CD4-positive, alpha-beta T cell treated with Interleukin-4 for 4 hours (primary cell): Measurements from ENCODE around the gene PAPSS1.
"Not testable (repeated sequence)": the region's sequence is repeated elsewhere in the genome, so short reads cannot be mapped to it uniquely, and the experiment has no call there.

Source experiments
- DNase-seq: peaks from one replicate; pipeline ENCODE4 v3.0.0-alpha.2; 2020

Gene PAPSS1

DNA sequence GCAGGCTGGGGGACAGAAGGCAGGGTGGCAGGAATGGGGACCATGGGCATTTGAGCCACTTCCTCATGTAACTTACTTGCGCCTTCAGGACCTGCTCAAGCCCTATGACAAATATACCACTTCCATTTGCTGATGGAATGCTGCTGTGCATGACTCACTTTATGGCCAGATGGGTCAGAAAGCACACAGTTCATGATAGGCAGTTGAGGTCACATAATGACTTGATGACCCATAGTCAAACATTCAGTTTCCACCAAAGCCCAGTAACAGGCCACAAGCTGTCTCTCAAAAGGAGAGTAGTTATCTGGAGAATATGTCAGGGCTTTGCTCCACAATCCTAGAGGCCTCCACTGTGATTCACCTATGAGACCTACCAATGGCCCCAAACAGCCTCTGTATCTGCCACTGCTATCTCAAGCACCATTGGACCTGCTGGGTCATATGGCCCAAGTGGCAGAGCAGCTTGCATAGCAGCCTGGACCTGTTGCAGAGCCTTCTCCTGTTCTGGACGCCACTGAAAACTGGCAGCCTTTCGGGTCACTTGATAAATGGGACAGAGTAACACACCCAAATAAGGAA, 5.3 kb upstream of the PAPSS1 start:
- DNase-seq = no peak

DNA sequence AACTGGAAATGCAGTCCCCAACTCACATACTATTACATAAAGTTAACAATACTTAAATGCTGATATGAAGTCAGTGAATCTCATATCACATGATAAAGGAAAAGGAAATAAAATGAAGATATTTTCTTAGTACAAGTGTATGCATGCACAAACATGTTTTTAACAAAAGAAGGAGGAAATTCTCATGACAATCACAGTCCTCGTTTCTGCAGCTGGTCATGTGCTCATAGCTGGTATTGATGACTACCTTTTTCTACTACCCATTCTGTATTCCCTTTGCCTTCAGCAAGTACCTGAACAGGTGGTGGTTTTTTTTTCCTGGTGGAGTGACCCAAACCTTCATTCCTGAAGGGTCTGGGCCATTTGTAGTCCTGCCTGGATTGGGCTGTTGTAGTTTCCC, 3.3 kb upstream of the PAPSS1 start:
- not testable (repeated sequence) for DNase-seq

DNA sequence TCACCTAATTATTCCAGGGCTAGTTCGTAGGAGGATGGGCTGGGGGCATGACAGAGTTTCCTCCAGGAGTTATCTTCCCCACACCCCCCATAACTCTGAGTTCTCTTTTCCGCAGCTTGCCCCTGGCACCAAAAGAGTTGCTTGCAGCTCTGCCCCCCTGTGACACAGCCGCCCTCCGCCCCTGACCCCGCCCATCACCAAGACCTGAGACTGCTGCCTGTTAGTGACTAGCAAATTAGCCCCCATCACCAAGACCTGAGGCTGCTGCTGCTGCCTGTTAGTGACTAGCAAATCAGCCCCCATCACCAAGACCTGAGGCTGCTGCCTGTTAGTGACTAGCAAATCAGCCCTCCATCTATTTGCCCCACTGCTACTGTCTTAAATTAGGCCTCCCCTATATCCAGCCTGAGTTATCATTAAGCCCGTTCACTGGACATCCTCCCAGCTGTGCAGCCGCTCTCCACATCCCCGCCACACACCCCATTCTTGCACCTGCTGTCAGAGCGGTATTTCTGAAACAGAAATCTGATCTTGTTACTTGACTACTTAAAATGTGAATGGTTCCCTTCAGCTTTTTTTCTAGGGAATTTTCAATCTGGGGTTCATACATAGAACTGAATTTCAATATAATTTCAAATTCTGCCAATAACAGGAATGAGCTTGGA, 1.5 kb upstream of the PAPSS1 start:
- peak; percentile 41 for DNase-seq

DNA sequence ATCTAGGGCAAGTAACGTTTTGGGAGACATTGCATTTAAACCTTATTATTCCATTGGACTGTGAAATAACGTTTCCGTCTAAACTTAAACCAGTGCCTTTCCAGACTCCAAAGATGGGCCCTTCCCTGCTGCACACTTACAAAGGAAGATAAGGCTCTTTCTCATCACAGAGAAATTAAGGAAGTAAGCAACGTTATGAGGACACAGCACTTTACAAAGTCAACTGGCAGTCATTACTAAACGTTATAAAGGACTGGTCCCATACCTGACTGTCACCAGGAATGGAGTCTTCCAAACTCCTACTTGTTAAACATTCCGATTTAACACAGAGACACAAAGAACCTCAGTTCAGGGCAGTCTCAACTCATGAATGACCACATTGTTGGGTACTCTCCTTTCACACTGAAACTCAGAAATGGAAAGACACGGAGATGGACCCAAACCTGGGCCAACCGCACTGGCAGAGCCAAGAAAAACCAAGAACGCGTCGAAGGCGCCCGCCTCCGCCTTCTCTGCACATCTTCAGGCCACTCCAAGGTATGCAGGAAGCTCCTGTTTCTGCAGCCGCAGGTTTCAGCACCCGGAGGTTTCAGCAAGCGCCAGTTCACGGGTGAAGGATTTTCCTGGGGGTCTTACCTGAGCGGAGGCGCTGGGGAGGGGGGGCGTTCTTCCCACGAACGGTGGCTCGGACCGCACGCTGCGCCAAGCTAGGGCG, 670 bp downstream of the PAPSS1 start:
- peak; percentile 17 for DNase-seq

DNA sequence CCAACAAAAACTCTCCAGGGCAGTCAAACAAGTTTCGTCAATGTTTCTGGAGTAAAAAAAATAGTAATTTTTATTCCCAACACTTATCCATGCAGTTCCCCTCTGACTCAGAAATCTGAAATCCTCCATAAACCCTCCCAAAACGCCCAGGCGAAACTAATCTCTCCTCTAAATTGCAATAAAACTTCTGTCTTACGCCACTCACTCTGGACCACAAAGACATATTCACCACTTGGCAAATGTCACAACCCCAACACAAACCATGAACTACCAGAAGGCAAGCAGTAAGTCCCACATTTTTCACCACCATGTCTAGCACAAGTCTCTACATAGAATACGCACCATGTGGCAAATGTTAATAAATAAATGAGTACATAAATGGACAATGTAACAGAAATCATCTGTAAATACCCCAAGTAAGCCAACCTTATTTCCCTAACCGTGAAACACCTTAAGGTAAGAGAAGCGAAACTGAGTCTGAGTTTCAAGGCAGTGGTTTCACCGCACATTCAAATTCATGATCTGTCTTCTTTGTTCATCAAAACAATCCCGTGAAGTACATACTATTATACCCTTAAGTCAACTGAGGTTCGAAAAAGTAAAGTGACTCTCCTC, 1.6 kb downstream of the PAPSS1 start:
- DNase-seq = no peak

DNA sequence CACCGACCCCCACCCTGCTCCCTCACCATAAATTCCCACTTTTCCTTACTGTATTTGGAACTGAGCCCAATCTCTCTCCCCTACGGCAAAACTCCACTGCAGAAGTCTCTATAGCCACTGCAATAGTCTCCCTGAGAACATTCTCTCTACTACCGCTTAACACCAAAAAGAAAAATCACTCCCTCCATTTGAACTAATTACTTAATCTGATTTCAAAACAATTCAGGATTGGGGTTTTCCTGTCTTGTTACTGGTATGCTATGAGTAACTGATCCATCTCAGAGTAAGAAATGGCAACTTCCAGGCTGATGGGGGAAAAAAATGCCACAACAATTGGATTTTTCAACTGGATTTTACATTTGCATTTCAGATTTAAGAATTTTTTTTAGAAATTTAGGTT, 5.8 kb downstream of the PAPSS1 start:
- DNase-seq = no peak

DNA sequence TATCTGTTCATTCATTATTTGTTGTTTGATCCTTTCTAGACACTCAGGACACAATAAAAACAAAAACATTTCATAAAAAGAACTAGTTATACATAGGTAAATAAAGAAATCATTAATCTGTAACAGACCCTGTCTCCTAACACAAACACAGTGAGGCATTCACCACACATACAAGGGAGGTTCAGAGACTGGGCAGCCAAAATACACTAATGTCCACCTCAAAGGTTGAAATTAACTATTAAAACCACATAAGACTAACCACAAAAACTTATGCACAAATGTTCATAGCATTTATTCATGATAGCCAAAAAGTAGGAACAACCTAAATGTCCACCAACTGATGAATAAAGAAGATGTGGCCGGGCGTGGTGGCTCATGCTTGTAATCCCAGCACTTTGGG, 7.8 kb downstream of the PAPSS1 start:
- DNase-seq = no peak

DNA sequence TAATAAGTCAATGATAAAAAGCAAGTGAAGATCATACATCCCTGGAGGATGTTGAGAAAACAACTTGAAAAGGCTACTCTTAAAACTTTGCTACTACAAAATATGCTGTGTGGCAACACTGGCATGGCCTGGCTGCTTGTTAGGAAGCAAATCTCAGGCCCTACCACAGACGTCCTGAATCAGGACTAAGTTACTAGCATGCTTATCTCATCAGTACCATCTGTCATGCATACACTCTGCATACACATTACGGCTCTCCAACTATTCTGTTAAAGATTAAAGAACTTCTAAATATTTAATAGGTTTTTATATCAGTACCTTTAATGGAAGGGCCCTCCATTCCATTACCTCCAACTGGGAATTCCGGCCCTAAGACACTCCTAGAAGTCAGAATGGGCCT, 8.2 kb downstream of the PAPSS1 start:
- no peak for DNase-seq

DNA sequence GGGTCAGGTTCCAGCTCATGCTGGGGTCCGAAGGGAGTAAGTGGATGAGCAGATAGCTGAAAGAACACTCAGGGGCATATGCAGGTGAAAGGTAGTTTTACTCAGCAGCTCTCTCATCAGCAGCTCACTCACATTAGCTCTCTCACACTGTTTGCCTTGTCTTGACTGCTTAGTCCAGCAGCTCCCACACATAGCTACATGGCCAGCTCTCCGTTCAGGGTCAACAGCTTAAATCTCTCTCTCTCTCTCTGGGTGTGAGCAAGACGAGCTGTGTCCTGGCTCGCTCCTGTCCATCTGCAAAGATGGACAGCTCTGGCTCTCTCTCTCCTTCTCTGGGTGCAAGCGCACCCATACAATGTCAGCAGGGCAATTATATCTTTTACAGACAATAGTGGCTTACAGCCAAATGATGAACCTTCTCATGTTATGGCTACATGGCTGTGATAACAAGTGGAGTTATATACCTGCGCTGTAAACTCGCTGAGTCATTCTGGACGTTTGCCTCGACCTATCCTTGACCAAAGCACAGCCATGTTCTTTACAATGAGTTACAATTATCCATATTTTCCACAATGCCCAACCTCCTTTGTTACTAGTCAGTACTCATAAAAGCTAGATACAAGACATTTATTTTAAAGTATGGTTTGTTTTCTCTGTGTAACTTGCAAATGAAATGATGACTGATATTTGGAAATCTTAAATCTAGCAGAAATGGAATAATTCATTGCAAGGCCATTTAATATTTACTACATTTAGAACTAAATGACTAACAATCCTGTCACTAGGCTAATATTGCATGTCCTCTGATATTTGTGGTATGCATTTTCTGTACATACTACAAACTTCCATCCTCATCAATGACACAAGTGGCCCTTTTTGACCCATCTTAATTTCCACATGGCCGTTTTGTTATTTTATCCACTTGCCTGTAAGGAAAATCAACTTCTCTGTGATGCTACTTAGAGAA, 9.3 kb downstream of the PAPSS1 start:
- no peak for DNase-seq

DNA sequence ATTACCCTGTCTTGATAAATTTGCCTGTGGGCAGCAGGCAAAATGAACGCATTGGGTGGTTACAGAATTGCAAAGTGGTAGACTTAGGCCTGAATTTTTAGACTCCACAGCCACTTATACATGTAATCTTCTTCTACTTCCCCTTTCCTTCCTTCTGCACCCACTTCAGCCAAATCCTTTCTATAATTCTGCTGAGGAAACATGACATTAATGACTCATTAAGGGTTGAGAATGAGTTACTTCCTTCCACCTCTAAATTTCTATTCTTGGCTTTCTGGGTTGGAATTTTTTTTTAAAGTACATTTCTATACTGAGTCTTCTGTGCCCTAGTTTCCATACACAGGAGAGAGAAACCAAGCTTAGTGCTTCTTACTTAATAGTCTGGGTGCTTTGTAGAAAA, 10.1 kb downstream of the PAPSS1 start:
- DNase-seq = no peak

DNA sequence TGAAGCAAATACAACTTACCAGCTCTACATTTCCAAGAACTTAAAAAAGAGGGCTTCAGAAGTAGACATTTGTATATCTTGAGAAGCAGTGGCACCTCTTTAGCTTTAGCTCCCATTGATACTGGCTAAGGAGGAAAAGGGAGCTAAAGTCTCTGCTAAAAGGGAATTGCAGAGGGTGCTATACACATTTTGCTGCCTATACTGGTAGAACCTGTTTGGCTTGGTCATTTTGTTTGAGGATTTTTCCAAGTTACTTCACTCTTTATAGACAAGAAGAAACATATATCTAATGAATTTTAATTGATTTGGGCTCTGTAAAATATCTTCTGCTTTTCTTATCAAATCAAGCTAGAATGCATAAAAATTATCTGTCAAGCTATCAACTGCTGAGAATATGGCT, 11.8 kb downstream of the PAPSS1 start:
- no peak for DNase-seq

DNA sequence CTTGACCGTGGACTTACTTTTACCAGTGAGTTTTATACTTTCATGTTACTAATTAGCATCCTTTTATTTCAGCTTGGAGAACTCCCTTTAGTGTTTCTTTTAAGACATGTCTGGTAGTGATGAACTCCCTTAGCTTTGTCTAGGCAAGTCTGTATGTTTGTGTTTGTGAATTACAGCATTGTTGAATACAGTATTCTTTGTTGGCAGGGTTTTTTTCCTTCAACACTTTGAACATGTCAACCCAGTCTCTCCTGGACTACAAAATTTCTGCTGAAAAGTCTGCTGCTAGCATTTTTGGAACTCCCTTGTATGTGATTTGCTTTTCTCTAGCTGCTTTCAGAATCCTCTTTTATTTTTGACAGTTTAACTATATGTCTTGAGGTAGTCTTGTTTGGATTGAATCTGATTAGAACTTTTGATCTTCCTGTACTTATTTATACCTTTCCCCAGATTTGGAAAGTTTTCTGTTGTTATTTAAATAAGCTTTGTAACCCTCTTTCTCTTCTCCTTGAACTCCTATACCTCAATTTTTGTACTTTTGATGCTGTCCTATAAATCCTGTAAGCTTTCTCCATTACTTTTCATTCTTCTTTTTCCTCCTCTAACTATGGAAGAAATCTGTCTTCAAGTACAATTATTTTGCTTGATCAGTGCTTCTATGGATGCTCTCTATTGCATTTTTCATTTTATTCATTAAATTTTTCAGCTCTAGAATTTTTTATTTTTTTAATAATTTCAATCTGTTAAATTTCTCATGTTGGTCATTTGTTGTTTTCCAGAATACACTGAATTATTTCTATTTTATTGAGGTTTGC, 14.1 kb downstream of the PAPSS1 start:
- no peak for DNase-seq

DNA sequence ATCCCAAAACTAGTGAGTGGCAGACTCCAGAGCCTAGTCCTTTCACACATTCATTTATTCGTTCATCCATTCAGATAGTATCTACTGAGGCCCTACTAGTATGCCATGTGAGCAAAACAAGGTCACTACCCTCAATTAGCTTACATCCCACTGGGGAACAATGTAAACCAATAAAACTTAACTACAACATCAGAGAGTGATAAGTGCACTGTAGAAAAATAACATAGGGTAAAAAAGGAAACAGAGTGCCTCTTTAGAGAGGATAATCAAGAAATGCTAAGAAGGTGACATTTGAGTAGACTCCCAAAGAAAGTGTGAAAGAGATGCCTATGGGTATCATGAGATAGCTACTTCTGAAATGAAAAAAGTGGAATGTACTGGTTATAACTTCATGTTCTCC, 18.5 kb downstream of the PAPSS1 start:
- no peak for DNase-seq

DNA sequence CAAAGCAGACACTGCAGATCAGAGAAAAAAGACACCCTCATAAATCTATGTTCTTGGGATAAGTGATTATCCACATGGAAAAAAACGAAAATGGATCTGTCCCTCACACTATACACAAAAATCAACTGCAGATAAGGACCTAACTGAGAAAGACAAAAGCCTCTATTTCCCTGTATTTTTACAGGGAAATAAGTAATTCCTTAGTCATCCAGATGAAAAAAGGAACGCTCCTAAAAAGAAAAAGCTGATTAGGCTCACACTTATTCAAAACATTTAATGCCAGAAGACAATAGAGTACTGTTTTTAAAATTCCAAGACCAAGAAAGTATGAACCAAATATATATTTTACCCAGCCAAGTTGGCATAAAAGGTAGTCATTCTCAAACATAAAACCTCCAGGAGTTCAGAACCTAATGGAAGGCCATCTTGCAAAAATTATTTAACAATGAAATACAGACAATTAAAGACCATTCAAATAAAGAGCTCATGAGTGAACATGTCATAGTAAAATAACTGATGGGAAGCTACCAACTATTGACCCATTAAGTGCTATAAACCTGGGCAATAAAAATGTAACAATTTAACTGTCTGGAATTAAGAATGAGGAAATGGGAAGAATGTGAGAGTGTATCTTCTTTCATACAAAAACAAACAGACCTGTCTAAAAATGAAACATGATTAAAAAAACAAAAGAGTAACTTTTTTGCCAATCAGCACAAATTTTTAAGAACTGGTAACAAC, 20.4 kb downstream of the PAPSS1 start:
- no peak for DNase-seq

DNA sequence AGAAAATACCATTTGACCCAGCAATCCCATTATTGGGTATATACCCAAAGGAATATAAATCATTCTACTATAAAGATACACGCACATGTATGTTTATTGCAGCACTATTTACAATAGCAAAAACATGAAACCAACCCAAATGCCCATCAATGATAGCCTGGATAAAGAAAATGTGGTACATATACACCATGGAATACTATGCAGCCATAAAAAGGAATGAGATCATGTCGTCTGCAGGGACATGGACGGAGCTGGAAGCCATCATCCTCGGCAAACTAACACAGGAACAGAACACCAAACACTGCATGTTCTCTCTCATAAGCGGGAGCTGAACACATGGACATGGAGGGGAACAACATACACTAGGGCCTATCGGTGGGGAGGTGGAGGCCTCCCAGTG, 23.8 kb downstream of the PAPSS1 start:
- not testable (repeated sequence) for DNase-seq

DNA sequence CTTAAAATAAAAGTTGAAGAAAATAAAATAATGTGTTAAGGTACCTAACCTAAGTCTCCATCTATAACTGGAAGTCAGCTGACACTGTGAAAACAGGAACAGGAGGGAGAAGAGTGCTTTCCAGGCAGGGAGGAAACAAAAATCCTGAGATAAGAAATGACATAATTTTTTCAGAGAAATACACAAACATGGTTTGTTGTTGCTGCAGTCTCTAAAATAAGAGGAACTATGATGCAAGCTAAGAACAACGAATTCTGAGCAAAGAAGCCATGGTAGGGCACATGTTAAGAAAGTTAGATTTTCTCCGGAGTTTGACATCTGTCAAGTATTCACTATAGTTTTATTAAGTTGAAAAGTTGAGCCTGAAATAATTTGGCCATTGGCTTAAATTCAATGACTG, 26.9 kb downstream of the PAPSS1 start:
- no peak for DNase-seq

DNA sequence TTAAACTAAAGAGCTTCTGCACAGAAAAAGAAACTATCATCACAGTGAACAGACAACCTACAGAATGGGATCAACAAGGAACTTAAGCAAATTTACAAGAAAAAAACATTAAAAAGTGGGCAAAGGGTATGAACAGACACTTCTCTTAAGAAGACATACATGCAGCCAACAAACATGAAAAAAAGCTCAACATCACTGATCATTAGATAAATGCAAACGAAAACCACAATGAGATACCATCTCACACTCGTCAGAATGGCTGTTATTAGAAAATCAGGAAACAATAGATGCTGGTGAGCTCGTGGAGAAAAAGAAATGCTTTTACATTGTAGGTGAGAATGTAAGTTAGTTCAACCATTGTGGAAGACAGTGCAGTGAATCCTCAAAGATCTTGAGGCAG, 27.8 kb downstream of the PAPSS1 start:
- peak; percentile 6 for DNase-seq

DNA sequence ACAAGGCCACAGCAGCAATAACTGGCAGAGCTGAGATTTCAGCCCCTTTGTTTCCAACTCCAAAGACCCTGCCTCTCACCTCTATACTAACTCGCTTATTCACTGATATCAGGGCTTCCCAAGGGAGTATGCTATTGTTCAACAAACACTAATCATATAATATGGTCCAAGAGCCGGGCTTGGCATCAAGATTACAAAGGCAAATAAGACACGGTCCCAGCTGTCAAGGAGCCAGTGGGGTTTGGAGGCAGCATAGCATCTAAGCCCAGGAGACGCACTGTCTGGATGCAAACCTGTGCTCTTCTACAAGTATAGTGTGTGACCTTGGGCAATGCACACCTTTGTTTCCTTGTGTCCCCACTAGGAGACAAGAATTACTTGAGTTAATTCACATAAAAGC, 28.7 kb downstream of the PAPSS1 start:
- no peak for DNase-seq

DNA sequence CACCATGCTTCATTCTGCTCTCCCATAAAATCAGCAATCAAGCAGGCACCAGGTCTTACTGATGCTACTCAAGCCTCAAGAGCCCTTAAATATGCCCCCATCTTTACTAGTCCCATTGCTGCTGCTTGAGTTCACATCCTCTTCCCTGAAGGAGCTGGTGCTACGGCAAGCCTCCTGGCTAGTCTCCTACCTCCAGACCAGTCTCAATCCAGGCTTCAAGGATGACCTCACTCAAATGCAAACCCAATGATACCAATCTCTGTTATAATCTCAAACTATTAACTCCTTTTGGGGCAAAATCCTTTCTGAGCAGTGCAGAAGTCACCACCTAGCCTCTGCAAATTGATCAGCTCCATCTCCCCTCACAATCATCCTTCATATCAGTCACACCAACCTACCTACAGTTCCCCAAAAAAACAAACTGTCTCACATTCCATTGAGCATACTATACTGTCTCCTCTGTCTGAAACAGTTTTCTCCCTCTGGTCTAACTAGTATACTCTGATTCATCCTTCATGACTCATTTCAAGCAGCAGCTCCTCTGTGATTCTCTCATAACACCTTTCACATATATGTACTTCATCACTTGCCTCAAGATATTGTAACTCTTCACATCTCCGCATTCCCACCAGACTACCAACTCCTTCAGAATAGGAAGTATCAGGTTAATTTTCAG, 30.0 kb downstream of the PAPSS1 start:
- DNase-seq = no peak

DNA sequence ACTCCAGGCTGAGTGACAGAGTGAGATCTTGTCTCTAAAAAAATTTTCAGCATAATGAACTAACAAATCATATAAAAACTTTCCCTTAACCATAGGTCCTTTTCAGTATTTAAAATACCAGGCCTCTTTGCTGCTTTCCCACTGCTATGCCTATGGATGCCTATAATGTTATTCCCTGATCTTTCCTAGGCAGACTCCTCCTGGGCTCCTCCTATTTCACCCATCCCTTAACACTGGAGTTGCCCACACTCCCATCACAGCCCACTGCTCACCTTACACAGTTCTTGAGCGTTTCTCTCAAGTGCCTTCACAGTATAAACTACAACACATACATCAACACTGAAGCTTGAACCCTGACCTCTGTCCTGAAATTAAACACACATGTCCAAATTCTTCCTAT, 31.6 kb downstream of the PAPSS1 start:
- DNase-seq = no peak

DNA sequence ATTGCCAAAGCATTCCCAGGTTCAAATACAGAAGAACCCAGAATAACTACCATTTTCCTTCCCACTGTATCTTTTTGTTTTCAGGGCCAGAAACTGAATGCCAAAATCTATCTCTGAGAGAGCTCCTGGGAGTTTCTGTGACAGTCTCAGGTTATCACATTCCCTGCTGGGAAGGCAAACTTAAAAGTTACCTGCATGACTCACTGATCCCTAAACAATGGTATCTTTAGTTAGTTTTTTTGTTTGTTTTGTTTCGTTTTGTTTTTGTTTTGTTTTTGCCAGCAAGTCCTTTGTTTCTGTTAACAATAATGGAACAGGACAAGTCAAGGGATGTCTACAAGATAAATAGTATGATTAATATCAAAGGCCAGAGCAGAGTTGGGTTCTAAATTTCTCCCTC, 34.3 kb downstream of the PAPSS1 start:
- DNase-seq = no peak
